ENCODE results near the gene ETV3.
"Not testable (repeated sequence)": the region's sequence is repeated elsewhere in the genome, so short reads cannot be mapped to it uniquely, and the experiment has no call there.

DNA sequence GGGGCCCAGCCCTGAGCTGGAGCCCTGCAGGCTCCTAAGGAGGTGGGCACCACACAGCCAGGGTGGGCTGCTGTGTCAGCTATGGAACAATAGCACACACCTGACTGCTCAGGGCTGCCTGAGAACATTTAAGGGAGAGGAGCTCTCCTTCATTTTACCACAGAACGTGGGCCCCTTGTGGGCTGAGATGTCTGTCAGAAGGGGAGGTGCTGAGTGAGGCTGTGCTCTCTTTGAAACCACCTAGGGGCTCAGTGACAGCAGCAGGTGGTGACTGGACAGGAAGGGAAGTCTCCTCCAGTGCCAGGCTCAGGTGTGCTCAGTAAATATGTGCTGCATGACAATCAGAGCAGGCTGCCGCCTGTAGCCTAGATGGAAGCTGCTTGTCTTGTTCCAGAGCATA, 35.0 kb upstream of the ETV3 start:
- TF ChIP-seq ETV6 (conservative IDR thresholded peaks at IDR 0.05 in 1 of 2, IDR thresholded peaks at IDR 0.05 in 1 of 2; ENCODE audit: borderline replicate concordance in 1 of 2, low read depth in 1 of 2); NR2F1 (conservative IDR thresholded peaks at IDR 0.05); TAF1 (IDR thresholded peaks at IDR 0.05; ENCODE audit: borderline replicate concordance, low read depth, low read length); STAT1 (conservative IDR thresholded peaks at IDR 0.05); TCF7 (IDR thresholded peaks at IDR 0.05; ENCODE audit: borderline replicate concordance); POLR2AphosphoS5 (IDR thresholded peaks at IDR 0.05; ENCODE audit: low read length); NRF1 (conservative IDR thresholded peaks at IDR 0.05; ENCODE audit: low read depth, low read length): not testable (repeated sequence)
- TF ChIP-seq, protein P1, sequence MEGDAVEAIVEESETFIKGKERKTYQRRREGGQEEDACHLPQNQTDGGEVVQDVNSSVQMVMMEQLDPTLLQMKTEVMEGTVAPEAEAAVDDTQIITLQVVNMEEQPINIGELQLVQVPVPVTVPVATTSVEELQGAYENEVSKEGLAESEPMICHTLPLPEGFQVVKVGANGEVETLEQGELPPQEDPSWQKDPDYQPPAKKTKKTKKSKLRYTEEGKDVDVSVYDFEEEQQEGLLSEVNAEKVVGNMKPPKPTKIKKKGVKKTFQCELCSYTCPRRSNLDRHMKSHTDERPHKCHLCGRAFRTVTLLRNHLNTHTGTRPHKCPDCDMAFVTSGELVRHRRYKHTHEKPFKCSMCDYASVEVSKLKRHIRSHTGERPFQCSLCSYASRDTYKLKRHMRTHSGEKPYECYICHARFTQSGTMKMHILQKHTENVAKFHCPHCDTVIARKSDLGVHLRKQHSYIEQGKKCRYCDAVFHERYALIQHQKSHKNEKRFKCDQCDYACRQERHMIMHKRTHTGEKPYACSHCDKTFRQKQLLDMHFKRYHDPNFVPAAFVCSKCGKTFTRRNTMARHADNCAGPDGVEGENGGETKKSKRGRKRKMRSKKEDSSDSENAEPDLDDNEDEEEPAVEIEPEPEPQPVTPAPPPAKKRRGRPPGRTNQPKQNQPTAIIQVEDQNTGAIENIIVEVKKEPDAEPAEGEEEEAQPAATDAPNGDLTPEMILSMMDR (IDR thresholded peaks at IDR 0.05 in 2 of 3, conservative IDR thresholded peaks at IDR 0.05 in 1 of 3; ENCODE audit: control insufficient read depth in 2 of 3, extremely low read depth in 1 of 3, insufficient read depth in 1 of 3, low read depth in 3 of 3, low read length in 3 of 3), result not testable (repeated sequence)
- TF ChIP-seq, protein P2, sequence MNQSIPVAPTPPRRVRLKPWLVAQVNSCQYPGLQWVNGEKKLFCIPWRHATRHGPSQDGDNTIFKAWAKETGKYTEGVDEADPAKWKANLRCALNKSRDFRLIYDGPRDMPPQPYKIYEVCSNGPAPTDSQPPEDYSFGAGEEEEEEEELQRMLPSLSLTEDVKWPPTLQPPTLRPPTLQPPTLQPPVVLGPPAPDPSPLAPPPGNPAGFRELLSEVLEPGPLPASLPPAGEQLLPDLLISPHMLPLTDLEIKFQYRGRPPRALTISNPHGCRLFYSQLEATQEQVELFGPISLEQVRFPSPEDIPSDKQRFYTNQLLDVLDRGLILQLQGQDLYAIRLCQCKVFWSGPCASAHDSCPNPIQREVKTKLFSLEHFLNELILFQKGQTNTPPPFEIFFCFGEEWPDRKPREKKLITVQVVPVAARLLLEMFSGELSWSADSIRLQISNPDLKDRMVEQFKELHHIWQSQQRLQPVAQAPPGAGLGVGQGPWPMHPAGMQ (IDR thresholded peaks at IDR 0.05; ENCODE audit: borderline replicate concordance), result not testable (repeated sequence)
- TF ChIP-seq, protein P3, sequence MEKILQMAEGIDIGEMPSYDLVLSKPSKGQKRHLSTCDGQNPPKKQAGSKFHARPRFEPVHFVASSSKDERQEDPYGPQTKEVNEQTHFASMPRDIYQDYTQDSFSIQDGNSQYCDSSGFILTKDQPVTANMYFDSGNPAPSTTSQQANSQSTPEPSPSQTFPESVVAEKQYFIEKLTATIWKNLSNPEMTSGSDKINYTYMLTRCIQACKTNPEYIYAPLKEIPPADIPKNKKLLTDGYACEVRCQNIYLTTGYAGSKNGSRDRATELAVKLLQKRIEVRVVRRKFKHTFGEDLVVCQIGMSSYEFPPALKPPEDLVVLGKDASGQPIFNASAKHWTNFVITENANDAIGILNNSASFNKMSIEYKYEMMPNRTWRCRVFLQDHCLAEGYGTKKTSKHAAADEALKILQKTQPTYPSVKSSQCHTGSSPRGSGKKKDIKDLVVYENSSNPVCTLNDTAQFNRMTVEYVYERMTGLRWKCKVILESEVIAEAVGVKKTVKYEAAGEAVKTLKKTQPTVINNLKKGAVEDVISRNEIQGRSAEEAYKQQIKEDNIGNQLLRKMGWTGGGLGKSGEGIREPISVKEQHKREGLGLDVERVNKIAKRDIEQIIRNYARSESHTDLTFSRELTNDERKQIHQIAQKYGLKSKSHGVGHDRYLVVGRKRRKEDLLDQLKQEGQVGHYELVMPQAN (conservative IDR thresholded peaks at IDR 0.05), result not testable (repeated sequence)
- TF ChIP-seq, protein P4, sequence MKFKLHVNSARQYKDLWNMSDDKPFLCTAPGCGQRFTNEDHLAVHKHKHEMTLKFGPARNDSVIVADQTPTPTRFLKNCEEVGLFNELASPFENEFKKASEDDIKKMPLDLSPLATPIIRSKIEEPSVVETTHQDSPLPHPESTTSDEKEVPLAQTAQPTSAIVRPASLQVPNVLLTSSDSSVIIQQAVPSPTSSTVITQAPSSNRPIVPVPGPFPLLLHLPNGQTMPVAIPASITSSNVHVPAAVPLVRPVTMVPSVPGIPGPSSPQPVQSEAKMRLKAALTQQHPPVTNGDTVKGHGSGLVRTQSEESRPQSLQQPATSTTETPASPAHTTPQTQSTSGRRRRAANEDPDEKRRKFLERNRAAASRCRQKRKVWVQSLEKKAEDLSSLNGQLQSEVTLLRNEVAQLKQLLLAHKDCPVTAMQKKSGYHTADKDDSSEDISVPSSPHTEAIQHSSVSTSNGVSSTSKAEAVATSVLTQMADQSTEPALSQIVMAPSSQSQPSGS (IDR thresholded peaks at IDR 0.05; ENCODE audit: low read length), result not testable (repeated sequence)

Data from GM12878 (cell line).